Measurements from ENCODE around the gene HNRNPH3.

DNA sequence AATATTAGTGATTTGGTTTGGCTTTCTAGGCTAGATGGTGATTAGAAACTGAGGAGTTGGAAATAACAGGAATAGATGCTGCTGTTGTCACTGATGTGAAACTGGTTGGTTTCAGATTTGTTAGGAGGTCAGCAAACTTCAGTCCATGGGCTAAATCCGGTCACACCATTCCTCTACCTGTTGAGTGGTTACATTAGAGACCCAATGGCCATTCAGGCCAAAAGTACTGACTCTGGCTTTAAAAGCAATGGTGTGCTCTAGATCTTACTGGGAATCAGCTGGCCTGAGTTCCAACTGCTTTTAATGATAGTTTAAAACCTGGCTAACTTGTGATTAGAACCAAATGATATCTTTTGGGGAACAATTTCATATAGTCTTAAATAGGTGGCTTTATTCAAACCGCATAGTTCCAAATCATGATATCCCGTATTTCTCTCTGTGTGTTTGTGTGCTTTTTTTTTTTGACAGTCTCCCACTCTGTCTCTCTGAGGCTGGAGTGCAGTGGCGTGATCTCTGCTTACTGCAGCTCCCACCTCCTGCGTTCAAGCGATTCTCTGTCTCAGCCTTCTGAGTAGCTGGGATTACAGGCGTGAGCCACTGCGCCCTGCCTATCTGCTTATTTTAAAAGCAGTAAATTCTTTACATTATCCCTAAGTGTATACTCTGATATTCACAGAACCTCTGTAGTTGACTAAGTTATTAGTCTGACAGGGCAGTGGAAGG lies 8.7 kb downstream of the HNRNPH3 start:
- TF ChIP-seq, protein P1, sequence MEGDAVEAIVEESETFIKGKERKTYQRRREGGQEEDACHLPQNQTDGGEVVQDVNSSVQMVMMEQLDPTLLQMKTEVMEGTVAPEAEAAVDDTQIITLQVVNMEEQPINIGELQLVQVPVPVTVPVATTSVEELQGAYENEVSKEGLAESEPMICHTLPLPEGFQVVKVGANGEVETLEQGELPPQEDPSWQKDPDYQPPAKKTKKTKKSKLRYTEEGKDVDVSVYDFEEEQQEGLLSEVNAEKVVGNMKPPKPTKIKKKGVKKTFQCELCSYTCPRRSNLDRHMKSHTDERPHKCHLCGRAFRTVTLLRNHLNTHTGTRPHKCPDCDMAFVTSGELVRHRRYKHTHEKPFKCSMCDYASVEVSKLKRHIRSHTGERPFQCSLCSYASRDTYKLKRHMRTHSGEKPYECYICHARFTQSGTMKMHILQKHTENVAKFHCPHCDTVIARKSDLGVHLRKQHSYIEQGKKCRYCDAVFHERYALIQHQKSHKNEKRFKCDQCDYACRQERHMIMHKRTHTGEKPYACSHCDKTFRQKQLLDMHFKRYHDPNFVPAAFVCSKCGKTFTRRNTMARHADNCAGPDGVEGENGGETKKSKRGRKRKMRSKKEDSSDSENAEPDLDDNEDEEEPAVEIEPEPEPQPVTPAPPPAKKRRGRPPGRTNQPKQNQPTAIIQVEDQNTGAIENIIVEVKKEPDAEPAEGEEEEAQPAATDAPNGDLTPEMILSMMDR (IDR thresholded peaks at IDR 0.05): no peak
- TF ChIP-seq POLR2A (IDR thresholded peaks at IDR 0.05): no peak
